HG03095 (cell line): ENCODE data around the gene SIDT1.
A peak's percentile ranks its signal among the peaks of the same experiment; 100 is the strongest.

Experiments
- ATAC-seq: cut with Tn5 transposase; IDR thresholded peaks from one replicate; pipeline ENCODE4 v1.9.1; 2021; ENCODE audit warnings: moderate library complexity; ENCODE audit not compliant: unreplicated experiment

The SIDT1 gene

DNA sequence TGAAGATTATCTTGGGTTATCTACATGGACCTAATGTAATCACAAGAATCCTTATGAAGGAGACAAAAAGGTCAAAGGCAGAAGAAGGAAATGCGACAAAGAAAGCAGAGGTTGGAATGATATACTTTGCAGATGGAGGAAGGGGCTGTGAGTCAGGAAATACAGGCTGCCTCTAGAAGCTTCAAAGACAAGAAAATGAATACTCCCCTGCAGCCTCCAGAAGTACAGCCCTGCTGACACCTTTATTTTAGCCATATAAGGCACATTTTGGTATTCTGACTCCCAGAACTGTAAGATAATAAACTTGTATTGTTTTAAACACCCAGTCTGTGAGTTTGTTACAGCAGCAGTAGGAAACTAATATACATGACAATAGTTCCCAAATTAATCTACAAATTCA, 58.6 kb downstream of the SIDT1 start:
- no peak for ATAC-seq

DNA sequence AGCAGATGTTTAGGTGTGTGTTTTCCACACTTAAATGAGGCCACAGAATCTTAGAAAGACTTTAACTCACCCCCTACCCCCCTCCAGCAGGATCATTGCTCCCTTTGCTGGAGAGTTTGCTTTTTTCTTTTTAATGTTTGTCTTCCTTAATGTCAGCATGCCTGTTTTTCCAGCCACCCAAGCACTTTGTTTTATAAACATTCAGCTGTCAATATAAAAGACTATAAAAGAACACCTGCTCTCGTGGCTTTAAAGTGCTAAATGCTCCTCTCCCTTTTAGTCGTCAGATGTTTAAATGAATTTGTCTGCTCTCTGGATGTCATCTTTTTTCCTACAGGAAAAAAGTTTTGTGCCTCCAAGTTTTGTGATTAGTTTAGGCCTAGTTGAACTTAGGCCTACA, 61.7 kb downstream of the SIDT1 start:
- no peak for ATAC-seq

DNA sequence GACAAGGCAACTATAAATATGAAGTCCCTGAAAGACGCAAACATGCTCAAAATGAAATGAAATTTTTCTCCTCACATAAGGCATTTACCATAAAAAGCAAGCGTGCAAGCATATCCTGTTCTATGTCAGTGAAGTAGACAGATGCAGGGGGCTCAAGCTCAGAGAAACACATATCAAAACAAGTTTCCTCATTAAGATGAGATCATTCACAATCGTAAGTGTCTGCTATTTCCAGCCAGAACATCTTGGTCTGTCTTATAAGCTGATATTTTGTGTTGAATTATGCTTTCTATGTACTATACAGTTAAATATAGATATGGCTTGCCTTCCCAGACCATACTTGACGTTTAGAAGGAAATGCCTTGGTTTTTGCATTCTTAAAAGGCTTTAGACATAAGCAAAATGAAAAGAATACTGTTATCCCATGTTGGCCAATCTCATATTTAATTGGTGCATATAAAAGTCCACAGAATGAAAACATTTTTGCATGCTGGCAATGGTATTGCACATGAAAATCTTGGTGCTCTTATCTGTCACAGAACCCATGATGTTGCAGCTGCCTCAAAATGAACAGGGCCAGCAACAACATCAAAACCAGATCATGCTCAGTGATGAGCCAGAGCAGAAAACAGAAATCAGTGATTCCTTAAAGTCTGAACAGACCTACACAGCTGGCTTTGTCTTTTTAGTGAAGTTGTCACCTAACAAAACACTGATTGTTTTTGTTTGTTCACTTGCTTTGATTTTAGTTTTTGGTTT, 65.4 kb downstream of the SIDT1 start:
- no peak for ATAC-seq

DNA sequence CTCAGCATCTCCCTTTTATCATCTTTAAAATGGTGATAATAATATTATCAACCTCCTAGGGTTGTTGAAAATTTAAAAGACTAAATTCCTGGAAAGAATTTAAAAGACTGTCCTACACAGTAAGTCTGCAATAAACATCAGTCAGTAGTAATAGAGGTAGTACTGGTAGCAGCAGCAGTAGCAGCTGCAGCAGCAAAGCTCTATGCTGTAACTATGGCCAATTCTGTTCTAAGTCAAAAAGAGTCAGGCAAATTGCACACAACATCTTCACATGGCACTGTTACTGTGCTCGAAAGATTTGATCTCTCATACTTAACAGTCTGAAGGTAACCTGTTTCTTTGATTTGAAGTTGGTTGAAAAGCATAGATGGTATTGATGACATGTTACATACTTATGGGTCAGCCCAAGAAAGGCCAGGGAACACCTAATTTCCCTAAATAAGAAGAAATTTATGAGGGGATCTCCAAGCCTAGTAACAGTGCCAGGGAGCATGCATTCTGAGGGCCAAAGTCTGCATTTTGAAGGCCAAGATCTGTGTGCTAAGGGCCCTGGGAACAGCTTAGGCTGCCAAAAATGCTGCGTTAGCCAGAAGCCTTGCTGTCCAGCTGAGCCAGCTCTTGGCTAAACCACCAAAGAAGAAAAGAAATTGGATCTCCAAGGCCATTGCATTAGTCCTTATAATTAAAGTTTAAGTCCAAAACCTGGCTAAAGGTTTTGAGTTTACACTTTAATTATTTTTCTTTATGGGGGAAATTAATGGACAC, 68.2 kb downstream of the SIDT1 start:
- ATAC-seq = no peak

DNA sequence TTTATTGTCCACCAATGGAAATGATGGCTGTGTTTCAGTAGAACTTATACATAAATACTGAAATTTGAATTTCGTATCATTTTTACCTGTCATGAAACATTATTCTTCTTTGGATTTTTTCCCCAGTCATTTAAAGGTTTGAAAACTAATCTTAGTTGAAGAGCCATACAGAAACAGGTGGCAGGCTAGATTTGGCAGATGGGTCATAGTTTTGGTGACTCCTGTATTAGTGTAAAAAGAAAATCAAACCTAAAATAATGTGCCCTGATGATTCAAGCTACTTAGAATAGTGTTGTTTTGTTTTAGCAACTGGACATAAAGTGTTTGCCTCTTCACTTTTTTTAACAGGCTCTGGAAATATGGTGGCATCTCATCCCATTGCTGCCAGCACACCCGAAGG, 68.9 kb downstream of the SIDT1 start:
- no peak for ATAC-seq

DNA sequence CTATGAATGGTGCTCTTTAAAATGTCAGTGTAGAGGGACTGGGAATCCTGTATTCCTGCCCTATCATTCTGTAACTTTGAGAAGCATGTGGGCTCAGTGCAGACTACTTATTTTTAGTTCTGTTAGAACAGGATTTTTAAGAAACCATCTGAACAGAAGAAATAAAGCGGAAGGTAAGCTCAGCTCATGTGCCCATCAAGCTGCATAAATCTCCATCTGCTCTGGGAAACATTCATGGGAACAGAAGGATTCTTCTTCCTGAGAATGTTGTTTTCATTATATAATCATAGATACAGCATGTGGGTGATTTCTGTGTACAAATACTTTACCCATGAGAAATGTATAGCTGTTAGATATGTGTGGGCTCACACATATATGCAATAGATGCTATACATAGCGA, 69.9 kb downstream of the SIDT1 start:
- ATAC-seq = no peak

DNA sequence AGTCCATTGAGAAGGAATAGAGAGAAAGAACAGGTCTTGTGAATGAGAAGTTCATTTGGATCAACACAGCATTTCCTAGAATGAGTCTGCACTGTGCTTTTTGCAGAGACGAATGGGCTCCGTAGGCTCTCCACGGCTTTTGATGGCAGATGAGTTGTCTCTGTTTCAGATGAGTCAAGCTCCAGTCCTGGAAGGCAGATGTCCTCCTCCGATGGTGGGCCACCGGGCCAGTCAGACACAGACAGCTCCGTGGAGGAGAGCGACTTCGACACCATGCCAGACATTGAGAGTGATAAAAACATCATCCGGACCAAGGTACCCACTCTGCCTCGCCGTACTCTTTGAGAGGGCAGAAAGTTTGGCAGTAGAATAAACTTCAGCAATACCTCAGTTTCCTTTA, 70.5 kb downstream of the SIDT1 start:
- no peak for ATAC-seq

DNA sequence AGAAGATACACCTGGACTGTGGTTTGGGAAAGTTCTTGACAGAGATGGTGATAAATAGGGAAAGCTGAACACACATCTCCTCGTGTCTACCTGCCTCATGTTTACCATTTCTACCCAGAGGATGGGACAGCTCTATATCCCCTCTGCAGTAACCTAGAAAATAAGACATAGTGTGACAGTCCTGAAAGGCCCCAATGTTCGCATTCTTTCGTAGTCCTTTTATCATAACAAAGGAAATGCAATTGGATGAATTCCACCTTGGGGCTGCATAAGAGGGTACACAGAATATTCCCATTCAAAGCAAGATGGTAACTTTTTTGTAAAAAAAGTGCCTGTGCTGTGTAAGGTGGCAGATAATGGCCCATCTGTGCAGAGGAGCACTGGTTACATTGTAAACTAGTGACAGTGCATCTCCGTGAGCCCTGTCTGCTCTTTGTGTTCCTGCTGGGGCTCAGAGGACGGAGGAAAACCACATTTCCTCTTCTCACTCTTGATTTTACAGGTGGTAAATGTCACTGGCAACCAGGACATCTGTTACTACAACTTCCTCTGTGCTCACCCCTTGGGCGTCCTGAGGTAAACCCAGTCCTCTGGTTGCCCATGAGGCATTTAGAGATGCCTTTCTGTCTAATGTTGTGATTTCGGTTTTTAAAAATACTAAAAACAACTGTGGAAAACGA, 74.3 kb downstream of the SIDT1 start:
- ATAC-seq = peak; percentile 99

DNA sequence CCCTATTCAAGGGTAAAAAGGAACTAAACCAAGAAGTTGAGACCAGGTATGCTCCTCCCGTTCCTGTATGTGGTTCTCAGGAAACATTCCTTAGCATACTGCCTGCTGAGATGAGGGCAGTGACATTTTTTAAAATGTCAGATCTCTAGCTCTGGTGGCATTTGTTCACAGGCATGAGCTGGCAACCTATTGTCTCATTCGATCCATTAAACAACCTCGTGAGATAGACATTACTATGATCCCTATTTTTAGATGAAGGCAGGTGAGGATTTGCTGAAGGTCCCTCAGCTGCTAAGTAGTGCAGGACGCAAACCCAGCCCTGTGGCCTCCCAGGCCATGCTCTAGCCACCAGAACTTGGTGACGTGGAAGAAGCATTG, 74.9 kb downstream of the SIDT1 start:
- no peak for ATAC-seq

DNA sequence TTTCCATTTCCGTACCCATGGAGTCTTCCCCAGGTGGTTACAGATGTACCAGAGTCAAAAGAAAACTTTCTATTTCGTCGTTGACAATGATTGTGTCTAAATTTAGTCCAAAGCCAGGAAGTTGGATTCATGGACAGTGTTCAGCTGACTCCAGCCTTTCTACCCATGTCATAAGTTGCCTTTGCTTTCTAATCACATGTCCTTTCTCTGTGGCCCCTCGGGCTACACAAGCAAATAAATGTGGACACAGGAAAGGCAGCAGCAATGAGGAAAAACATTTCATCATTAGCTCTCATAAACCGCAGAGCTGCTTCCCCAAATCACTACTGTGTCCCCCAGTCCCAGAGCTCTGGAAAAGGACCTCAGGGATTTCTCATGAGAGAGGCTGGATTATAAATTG, 82.0 kb downstream of the SIDT1 start:
- ATAC-seq = no peak

DNA sequence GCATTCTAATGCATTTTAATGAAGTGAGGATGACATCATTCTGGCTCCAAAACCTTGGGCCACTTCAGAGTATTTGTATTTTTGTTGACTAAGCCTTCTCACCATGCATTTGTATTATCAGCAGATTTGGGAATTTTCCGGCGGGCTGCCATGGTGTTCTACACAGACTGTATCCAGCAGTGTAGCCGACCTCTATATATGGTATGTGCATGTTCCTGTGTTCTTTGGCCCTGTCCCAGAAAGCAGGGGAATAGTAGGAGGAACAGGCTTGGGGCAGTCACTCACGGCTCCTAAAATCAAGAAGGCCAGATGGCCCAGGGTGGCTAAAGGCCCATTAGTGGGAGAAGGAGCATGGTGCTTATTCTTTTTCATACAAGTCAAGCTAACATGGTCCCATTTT, 83.6 kb downstream of the SIDT1 start:
- ATAC-seq = no peak

DNA sequence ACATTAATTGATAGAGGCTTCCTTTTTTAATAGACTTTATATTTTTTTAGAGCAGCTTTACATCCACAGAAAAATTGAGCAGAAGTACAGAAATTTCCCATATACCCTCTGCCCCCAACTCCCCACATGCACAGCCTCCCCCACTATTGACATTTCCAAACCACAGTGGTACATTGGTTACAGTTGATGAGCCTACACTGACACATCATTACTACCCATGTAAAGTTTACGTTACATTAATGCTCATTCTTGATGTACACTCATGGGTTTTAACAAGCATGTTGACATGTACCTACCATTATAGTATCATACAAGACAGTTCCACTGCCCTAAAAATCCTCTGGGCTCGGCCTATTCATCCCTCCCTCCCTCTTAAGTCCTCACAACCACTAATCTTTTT, 85.4 kb downstream of the SIDT1 start:
- ATAC-seq = no peak

DNA sequence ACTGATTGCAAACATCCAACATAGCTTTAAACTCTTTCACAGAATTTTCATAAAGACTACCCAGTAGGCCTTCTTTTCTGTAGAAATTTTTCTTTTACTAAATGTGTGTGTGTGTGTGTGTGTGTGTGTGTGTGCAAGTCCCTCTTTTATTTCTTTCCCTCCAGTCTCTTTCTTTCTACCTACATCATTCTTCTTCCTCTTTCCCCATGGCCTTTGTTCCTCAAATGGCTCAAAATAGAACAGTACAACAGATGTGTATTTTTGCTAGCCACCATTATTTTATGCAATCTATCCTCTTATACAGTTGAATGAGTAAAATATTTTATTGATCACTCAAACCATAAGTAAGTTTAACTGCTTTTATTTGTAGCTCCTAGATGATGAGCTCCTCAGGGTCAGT, 87.7 kb downstream of the SIDT1 start:
- ATAC-seq = no peak

DNA sequence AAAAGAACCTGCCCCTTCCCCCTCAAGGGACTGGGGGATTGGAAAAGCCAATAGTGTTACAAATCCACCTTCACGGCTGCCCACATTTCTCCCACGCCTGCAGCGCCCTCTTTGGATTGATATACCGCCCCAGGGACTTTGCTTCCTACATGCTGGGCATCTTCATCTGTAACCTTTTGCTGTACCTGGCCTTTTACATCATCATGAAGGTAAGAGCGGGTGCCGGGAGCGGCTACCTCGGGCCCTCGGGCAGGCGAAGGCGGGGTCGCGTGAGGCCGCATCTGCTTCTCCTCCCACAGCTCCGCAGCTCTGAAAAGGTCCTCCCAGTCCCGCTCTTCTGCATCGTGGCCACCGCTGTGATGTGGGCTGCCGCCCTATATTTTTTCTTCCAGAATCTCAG, 91.0 kb downstream of the SIDT1 start:
- ATAC-seq = no peak

DNA sequence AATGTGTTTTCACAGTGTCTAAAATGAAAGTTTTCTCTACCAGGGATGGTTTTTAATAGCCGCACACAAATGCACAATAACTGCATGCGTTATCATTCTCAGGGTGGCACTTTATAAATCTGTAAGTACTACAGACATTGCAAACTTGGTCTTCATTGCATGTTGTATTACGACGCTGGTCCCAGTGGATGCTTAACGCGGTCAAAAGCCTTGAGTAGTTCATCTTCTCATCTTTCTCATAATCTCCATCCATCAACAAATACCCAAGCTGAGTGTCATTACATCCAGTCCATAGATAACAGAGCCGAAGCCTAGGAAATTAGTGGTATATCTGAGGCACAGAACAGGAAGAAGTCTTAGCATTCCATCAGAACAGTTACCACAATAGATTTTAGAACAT, 91.5 kb downstream of the SIDT1 start:
- ATAC-seq = no peak

DNA sequence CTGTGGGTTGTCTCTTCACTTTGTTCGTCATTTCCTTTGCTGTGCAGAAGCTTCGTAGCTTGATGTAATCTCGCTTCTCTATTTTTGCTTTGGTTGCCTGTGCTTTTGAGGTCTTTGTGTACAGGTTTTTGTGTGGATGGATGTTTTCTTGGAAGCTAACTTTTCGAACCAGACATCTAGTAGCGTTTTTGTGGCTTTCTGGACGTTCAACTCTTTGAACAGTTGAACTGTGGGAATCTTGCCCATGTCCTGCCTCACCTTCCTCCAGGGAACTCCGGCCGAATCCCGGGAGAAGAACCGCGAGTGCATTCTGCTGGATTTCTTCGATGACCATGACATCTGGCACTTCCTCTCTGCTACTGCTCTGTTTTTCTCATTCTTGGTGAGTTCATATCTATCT, 93.5 kb downstream of the SIDT1 start:
- ATAC-seq = no peak

DNA sequence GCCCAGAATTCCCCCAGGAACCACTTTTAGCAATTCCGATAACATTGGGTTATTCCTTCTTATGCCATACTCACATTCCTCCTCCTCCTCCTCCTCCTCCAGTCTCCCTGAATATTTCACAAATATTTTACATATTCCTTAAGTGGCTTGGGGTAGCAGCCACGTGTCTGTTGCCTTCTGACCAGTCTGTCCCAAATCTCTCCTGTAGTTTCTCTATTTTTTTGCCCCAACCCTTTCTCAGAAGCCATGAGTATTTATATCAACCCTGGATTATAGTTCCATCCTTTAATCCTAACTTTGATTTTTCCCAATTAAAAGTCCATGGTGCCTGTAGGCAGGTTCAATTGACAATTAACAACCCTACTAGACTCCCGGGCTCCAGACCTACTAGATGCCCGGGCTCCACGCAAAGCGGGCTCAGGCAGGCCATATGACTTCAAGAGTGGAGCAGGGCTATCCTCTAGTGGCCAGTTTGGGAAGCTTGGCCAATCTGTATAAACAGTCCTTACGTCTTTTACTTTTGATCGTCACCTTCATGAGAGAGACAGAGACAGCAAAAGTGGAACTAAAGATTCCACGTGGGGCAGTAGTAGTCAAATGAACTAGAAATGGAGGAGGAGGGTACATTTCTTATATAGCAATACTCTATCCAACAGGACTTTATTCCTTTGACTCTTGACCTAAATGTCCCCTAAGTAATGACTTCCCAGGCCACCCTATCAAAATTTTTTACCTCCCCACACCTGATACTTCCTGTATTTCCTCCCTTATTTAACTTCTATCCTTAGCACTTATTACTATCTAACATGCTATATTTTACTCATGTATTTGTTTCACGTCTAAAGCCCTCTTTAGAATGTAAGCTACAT, 94.4 kb downstream of the SIDT1 start:
- no peak for ATAC-seq

DNA sequence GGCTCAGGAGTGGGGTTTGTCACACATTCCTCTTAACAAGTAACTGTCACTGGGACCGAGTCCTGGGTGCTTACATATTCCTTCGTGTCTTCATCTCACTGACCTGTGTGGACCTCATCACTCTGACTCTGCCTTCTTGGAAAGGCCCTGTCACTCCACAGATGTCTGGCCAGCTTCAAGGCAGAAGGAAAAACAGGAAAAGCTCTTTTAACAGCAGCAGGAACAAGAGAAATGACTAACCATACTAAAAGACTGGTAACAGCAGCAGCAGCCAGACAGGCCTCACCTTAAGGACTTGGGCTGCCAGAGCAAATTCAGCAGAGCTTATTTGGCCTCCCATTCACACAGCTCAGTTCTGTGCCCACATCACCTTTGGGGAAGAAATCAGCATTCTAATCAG, 96.0 kb downstream of the SIDT1 start:
- no peak for ATAC-seq

DNA sequence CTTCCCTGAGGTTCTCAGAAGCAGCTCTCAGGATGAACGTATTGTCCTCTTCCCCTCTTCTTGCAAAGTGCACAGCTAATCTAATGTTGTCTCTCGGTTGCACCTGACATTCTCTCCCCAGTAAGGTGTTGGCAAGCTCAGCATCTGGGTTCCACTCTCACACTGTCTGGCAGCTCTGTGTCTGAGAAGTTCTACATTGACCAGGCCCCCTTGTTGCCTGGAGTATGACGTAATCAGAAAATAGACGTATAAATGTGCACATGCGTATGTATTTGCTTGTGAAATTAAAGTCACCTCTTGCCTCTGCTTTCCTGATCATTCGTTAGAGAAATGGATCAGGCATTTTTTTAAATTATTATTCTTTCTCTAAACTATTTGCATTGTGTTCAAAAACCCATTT, 96.4 kb downstream of the SIDT1 start:
- no peak for ATAC-seq

DNA sequence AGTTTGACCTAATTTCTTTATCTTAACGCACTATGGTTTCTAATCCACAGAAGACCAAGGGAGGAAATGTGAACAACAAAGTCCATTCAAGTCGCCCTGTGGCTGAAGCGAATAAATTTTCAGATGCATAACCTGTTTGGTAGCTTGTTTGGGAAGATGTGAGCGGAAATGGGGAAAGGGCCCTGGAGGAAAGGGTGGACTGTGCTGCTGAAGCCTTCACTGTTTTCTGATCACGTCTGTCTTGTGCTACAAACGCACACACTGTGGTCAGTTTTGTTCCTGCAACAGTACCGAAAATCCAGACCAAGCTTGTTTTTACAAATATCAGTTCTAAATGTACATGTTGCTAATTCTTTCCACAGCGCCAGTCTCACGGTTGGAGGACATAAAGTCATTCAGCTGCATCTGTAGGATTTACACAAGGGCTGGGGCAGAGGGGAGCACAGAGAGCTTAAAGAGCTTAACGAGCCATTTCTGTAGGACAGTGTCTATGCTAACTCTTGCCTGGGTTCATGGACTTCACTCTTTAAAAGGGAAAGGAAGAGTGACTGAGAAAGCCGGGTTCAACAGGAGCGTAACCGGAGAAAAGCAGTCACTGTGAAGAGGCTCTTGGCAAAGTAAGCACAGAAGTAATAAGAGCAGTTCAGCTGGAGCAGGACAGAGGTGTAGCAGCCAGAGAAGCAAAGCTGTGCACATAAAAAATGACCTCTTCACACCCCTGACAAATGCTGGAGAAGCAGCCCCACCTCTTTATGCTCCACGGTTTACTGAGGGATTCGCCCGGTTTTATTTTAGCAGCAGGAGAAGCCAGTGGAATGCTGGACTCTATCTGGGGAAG, 97.4 kb downstream of the SIDT1 start:
- no peak for ATAC-seq
